ENCODE results near the gene SIAH2.

SIAH2 gene

GRCh38 chr3:150747886-150748683, 14.9 kb downstream of the SIAH2 start:
- H3K27ac ChIP-seq = 0 out of 2 replicates have a peak overlapping the region, but pooled peaks have one; percentile 6
- TF ChIP-seq CTCF (IDR thresholded peaks at IDR 0.05) = no peak
- TF ChIP-seq ZFX (IDR thresholded peaks at IDR 0.05; ENCODE audit: borderline replicate concordance) = no peak

GRCh38 chr3:150746791-150747590, 16.0 kb downstream of the SIAH2 start:
- TF ChIP-seq ZFX (IDR thresholded peaks at IDR 0.05; ENCODE audit: borderline replicate concordance) (no peak), CTCF (IDR thresholded peaks at IDR 0.05) (no peak)
- H3K27ac ChIP-seq = peak overlapping the region; percentile 22; the same call in 1 of the 2 replicates

- no peak for TF ChIP-seq CTCF (IDR thresholded peaks at IDR 0.05)
- no peak for TF ChIP-seq ZFX (IDR thresholded peaks at IDR 0.05; ENCODE audit: borderline replicate concordance)
- H3K27ac ChIP-seq = no peak overlapping the region
Observed at GRCh38 chr3:150745832-150746231, 17.1 kb downstream of the SIAH2 start.

- TF ChIP-seq CTCF (IDR thresholded peaks at IDR 0.05) = no peak
- H3K27ac ChIP-seq = peak overlapping the region; percentile 45
Observed at GRCh38 chr3:150744919-150745211, 18.1 kb downstream of the SIAH2 start.

GRCh38 chr3:150744041-150744918, 18.7 kb downstream of the SIAH2 start:
- peak overlapping the region; percentile 45 for H3K27ac ChIP-seq
- TF ChIP-seq ZFX (IDR thresholded peaks at IDR 0.05; ENCODE audit: borderline replicate concordance) = no peak

GRCh38 chr3:150743508-150743907, 19.5 kb downstream of the SIAH2 start:
- no peak overlapping the region for H3K27ac ChIP-seq
- TF ChIP-seq CTCF (IDR thresholded peaks at IDR 0.05) = no peak

GRCh38 chr3:150742679-150743078, 20.3 kb downstream of the SIAH2 start:
- H3K27ac ChIP-seq = no peak overlapping the region
- no peak for TF ChIP-seq CTCF (IDR thresholded peaks at IDR 0.05)
- TF ChIP-seq ZFX (IDR thresholded peaks at IDR 0.05; ENCODE audit: borderline replicate concordance) = no peak
